Parathyroid adenoma (tissue), 2 donors: ENCODE measurements around the gene VNN1.

Experiments
- H2AFZ ChIP-seq: fragments of 300-600 bp; sonication (generic); one replicate; pipeline ENCODE4 v1.7.0; 2017; ENCODE audit warnings: antibody characterized with exemption, mild to moderate bottlenecking
- H3K27ac ChIP-seq: fragments of 300-600 bp; sonication (generic); one replicate; pipeline ENCODE4 v1.7.0; 2017
- H3K27me3 ChIP-seq: fragments of 300-600 bp; sonication (generic); one replicate; pipeline ENCODE4 v1.7.0; 2017; ENCODE audit warnings: low read length; ENCODE audit not compliant: control insufficient read depth, insufficient read depth
- H3K36me3 ChIP-seq: fragments of 300-600 bp; sonication (generic); one replicate; pipeline ENCODE4 v1.7.0; 2017; ENCODE audit warnings: low read length; ENCODE audit not compliant: control insufficient read depth, insufficient read depth
- H3K4me1 ChIP-seq: fragments of 300-600 bp; sonication (generic); one replicate; pipeline ENCODE4 v1.7.0; 2017; ENCODE audit warnings: control low read depth
- H3K4me2 ChIP-seq: fragments of 300-600 bp; sonication (generic); one replicate; pipeline ENCODE4 v1.7.0; 2017; ENCODE audit warnings: low read length
- H3K4me3 ChIP-seq: fragments of 300-600 bp; sonication (generic); one replicate; pipeline ENCODE4 v1.7.0; 2017; ENCODE audit warnings: low read depth, low read length
- H3K79me2 ChIP-seq: fragments of 300-600 bp; sonication (generic); one replicate; pipeline ENCODE4 v1.7.0; 2017; ENCODE audit warnings: control low read depth
- H3K9ac ChIP-seq: fragments of 300-600 bp; sonication (generic); one replicate; pipeline ENCODE4 v1.7.0; 2017; ENCODE audit warnings: mild to moderate bottlenecking
- H3K9me3 ChIP-seq: fragments of 300-600 bp; sonication (generic); one replicate; pipeline ENCODE4 v1.7.0; 2017; ENCODE audit warnings: low read length; ENCODE audit not compliant: control insufficient read depth
- TF ChIP-seq, protein P1 (sequence below): fragments of 300-600 bp; sonication (generic); IDR thresholded peaks from one replicate; pipeline ENCODE4 v1.7.0; 2017; ENCODE audit warnings: antibody characterized with exemption, mild to moderate bottlenecking
- donor health status: primary hyperparathyroidism.

Gene VNN1

DNA sequence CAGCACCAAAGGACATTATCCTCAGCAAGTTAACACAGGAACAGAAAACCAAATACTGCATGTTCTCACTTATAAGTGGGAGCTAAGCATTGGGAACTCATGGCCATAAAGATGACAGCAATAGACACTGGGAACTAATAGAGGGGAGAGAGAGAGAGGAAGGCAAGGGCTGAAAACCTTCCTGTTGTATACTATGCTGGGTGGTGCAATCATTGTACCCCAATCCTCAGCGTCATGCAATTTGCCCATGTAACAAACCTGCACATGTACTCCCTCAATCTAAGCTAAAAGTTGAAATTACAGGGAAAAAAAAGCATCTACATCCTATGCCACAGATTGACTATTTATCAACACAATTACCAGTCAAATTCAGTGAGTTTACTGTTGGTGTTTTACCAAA is 20.0 kb upstream of the VNN1 start:
- Histone ChIP-seq H3K27me3 (no peaks in the 10 kb centered on the region), H3K9ac (no peak overlapping the region), H2AFZ (no peak overlapping the region), H3K27ac (no peak overlapping the region), H3K79me2 (no peaks in the 10 kb centered on the region), H3K4me3 (no peak overlapping the region), H3K4me2 (no peak overlapping the region), H3K4me1 (no peaks in the 10 kb centered on the region), H3K9me3 (no peaks in the 10 kb centered on the region), H3K36me3 (no peaks in the 10 kb centered on the region)
- TF ChIP-seq, protein P1, sequence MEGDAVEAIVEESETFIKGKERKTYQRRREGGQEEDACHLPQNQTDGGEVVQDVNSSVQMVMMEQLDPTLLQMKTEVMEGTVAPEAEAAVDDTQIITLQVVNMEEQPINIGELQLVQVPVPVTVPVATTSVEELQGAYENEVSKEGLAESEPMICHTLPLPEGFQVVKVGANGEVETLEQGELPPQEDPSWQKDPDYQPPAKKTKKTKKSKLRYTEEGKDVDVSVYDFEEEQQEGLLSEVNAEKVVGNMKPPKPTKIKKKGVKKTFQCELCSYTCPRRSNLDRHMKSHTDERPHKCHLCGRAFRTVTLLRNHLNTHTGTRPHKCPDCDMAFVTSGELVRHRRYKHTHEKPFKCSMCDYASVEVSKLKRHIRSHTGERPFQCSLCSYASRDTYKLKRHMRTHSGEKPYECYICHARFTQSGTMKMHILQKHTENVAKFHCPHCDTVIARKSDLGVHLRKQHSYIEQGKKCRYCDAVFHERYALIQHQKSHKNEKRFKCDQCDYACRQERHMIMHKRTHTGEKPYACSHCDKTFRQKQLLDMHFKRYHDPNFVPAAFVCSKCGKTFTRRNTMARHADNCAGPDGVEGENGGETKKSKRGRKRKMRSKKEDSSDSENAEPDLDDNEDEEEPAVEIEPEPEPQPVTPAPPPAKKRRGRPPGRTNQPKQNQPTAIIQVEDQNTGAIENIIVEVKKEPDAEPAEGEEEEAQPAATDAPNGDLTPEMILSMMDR, result no peak

DNA sequence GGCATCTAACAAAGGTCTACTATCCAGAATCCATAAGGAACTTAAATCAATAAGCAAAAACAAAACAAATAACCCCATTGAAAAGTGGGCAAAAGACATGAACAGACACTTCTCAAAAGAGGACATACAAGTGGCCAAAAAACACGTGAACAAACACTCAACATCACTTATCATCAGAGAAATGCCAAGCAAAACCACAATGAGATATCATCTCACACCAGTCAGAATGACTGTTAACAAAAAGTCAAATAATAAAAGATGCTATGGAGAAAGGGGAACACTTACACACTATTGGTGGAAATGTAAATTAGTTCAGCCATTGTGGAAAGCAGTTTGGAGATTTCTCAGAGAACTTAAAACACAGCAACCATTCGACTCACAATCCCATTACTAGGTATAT is 19.4 kb upstream of the VNN1 start:
- H3K4me1 ChIP-seq, result no peaks in the 10 kb centered on the region
- H3K27ac ChIP-seq, result no peak overlapping the region
- no peak overlapping the region for H2AFZ ChIP-seq
- TF ChIP-seq, protein P1, result no peak
- no peaks in the 10 kb centered on the region for H3K36me3 ChIP-seq
- H3K27me3 ChIP-seq, result no peaks in the 10 kb centered on the region
- H3K9ac ChIP-seq, result no peak overlapping the region
- no peak overlapping the region for H3K4me3 ChIP-seq
- H3K9me3 ChIP-seq, result no peaks in the 10 kb centered on the region
- H3K4me2 ChIP-seq, result no peak overlapping the region
- no peaks in the 10 kb centered on the region for H3K79me2 ChIP-seq

DNA sequence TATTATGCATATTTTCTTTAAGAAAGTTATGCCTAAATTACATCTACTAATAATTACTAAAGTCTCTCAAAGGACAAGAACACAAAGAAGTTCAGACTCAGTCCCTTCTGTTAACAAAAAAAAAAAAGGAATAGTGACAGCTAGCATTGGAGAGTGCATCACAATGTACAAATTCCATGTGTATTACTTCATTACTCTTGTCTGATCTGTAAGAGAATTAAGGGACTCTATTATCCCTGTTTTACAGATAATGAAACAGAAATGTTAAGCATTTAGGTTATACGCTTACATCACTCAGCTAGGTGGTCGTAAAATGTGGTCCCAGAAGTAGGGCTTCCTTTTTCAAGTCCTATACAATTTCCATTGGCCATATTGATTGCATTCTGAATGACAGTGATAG is 17.2 kb upstream of the VNN1 start:
- TF ChIP-seq, protein P1, result no peak
- Histone ChIP-seq H3K4me2 (no peak overlapping the region), H3K4me1 (no peaks in the 10 kb centered on the region), H2AFZ (no peak overlapping the region), H3K36me3 (no peaks in the 10 kb centered on the region), H3K79me2 (no peaks in the 10 kb centered on the region), H3K9me3 (no peaks in the 10 kb centered on the region), H3K4me3 (no peak overlapping the region), H3K27ac (no peak overlapping the region), H3K27me3 (no peaks in the 10 kb centered on the region), H3K9ac (no peak overlapping the region)

DNA sequence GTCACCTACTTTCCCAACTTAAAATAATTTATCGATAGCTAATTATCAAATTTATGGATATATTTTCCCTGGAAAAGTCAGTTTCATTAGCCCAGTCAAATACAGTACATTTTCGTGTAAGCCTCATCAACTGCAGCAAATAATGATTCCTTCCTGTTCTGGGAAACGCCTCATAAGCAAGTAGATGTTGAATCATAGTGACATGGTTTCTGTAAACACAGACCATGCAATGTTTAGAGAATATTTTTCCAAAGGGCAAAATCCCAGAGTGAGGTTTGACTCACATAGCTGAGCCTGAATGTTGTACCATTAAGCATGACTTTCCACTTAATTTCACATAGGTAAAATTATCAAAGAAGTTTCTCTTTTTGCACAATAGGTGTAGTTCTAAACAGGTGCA is 16.7 kb upstream of the VNN1 start:
- H3K36me3 ChIP-seq, result no peaks in the 10 kb centered on the region
- H3K79me2 ChIP-seq, result no peaks in the 10 kb centered on the region
- H3K9me3 ChIP-seq, result no peaks in the 10 kb centered on the region
- no peak overlapping the region for H3K9ac ChIP-seq
- H3K4me3 ChIP-seq, result no peak overlapping the region
- no peaks in the 10 kb centered on the region for H3K4me1 ChIP-seq
- H3K27me3 ChIP-seq, result no peaks in the 10 kb centered on the region
- TF ChIP-seq, protein P1, result no peak
- H2AFZ ChIP-seq, result no peak overlapping the region
- H3K27ac ChIP-seq, result no peak overlapping the region
- no peak overlapping the region for H3K4me2 ChIP-seq

DNA sequence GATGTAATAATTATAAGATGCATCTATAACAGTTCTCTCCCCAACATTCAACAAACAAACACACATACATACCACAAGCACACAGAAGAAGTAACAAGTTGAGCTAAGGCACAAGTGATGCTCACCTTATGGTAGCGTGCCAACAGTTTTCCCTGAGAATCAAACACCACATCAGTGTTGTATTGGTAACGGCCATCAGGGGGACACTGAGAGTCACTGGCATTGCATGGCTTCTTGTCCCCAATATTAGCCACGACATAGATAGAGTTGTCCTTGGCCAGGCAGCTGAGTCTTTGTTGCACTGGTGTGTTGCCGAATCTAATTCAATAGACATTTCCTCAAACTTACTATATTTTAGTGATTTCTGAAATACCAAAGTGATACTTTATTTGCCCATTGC is 14.8 kb upstream of the VNN1 start:
- TF ChIP-seq, protein P1, result no peak
- no peak overlapping the region for H2AFZ ChIP-seq
- no peaks in the 10 kb centered on the region for H3K79me2 ChIP-seq
- no peak overlapping the region for H3K9ac ChIP-seq
- H3K4me1 ChIP-seq, result no peaks in the 10 kb centered on the region
- H3K9me3 ChIP-seq, result no peaks in the 10 kb centered on the region
- H3K27me3 ChIP-seq, result no peaks in the 10 kb centered on the region
- H3K4me3 ChIP-seq, result no peak overlapping the region
- H3K4me2 ChIP-seq, result no peak overlapping the region
- H3K27ac ChIP-seq, result no peak overlapping the region
- no peaks in the 10 kb centered on the region for H3K36me3 ChIP-seq
